ENCODE measurements around the gene C12orf56.
A peak's percentile ranks its signal among the peaks of the same experiment; 100 is the strongest.

Gene C12orf56

DNA sequence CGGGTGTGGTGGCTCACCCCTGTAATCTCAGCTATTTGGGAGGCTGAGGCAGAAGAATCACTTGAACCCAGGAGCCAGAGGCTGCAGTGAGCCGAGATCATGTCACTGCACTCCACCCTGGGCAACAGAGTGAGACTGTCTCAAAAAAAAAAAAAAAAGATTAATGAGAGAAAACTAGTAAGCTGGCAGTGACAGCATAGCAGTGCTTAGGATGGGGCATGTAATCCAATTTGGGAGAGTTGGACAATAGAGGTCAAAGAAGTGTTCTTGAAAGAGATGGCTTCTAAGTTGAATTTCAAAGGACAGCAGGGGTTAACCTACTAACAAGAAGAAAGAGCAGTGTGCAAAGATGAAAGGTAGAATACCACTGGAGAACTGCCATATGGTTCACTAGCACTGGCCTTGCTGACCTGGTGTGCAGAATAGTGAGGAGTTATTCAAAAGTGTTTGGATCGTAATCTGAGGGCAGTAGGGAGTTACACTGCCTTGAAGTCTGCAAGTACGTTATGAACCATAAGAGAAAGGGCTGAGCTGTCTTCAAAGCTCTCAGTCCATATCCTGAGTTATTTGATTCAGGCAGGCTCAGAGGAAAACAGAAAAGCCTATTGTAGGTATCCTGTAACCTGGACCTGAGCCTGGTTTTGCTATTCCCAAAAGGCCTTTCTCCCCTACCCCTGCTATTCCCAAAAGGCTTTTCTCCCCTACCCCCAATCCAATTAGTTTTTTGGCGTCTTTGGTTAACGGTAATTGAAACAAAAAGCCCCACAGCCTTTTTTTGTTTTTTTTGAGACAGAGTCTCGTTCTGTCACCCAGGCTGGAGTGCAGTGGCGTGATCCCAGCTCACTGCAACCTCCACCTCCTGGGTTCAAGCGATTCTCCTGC is 17.0 kb upstream of the C12orf56 start:
- Histone ChIP-seq H3K4me3 (ENCODE audit: low read depth, low read length) (no peak overlapping the region), H2BK120ac (ENCODE audit: insufficient read depth, low read length, poor library complexity) (no peak overlapping the region), H3K4ac (ENCODE audit: low read depth, low read length) (peak overlapping the region; percentile 90), H3K36me3 (ENCODE audit: control insufficient read depth in 1 of 2, insufficient read depth in 2 of 2, low read length in 2 of 2) (peaks cover 3 to 4% of the 10 kb centered on the region in 2 experiments), H3K23ac (ENCODE audit: low read length) (no peak overlapping the region), H4K91ac (ENCODE audit: low read depth, low read length) (no peak overlapping the region), H3K27me3 (ENCODE audit: insufficient read depth, low read length) (no peaks in the 10 kb centered on the region), H2BK12ac (ENCODE audit: low read length) (no peak overlapping the region), H3K4me2 (ENCODE audit: low read length) (no peak overlapping the region), H3K4me1 (ENCODE audit: control insufficient read depth in 1 of 2, insufficient read depth in 2 of 2, low read length in 2 of 2) (peaks cover 0 to 2% of the 10 kb centered on the region in 2 experiments), H2AK5ac (ENCODE audit: low read length) (no peak overlapping the region), H3K14ac (ENCODE audit: low read length) (no peak overlapping the region), H2AFZ (ENCODE audit: insufficient read depth, low read length, poor library complexity) (no peak overlapping the region), H3K27ac (ENCODE audit: low read depth, low read length) (no peak overlapping the region), H4K8ac (ENCODE audit: low read depth, low read length) (no peak overlapping the region), H3K18ac (ENCODE audit: low read length) (peak overlapping the region; percentile 43), H3K9me3 (ENCODE audit: insufficient read depth, low read depth, low read length) (no peaks in the 10 kb centered on the region), H3K9ac (ENCODE audit: low read length) (no peak overlapping the region), H4K12ac (ENCODE audit: low read depth, low read length) (no peak overlapping the region), H3K79me1 (ENCODE audit: low read length) (peaks cover 13% of the 10 kb centered on the region), H2BK5ac (ENCODE audit: low read depth, low read length, poor library complexity) (no peak overlapping the region), H3K79me2 (ENCODE audit: control insufficient read depth, insufficient read depth, low read length, poor library complexity) (peaks cover 15% of the 10 kb centered on the region)
- no CpG with 5 or more reads among the region's 9 CpGs for WGBS (ENCODE audit: extremely low coverage, insufficient coverage, insufficient read length)
- DNase-seq, result no peak

DNA sequence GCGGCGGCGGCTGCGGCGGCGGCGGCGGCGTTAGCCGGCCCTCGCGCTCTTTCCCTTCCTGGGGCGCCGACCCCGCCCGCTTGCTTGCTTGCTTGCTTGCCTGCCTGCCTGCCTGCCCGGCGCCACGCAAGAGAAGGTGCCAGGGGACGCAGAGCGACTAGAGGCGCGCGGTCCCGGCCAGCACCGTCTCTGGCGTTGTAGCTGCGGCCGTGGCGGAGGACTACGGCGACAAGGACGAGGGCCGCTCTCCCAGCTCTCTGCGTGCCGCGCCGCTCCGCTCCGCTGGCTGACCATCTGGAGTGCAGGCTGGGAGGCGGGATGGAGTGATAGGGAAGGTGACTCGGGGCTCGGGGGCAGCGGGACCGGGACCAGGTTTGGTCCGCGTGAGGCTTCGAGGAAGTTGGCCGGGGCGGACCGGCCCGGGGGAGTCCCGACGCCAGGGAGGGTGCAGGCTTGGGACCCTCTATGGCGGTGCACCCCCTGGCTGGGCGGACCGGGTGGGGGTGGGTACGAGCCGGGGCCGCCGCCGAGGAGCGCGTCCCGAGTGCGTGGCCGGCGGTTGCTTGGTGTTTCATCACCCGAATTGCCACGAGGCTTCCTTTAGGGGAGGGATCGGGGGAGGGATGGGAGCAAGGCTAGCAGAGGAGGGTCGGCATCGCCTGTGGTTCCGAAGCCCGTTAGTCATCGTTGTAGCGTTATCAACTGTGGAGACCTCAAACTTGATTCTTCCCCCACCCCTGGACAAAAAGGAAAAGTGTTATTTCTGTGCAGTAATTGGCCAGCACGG is 14.1 kb upstream of the C12orf56 start:
- Histone ChIP-seq H4K8ac (ENCODE audit: low read depth, low read length) (peak overlapping the region; percentile 91), H2BK5ac (ENCODE audit: low read depth, low read length, poor library complexity) (peak overlapping the region; percentile 98), H3K79me1 (ENCODE audit: low read length) (peaks cover 13% of the 10 kb centered on the region), H3K4ac (ENCODE audit: low read depth, low read length) (peak overlapping the region; percentile 72), H3K79me2 (ENCODE audit: control insufficient read depth, insufficient read depth, low read length, poor library complexity) (peaks cover 15% of the 10 kb centered on the region), H3K4me1 (ENCODE audit: control insufficient read depth in 1 of 2, insufficient read depth in 2 of 2, low read length in 2 of 2) (peaks cover 0 to 2% of the 10 kb centered on the region in 2 experiments), H2AK5ac (ENCODE audit: low read length) (peak overlapping the region; percentile 49), H2BK12ac (ENCODE audit: low read length) (peak overlapping the region; percentile 7), H4K91ac (ENCODE audit: low read depth, low read length) (peak overlapping the region; percentile 99), H3K4me2 (ENCODE audit: low read length) (peak overlapping the region; percentile 85), H3K27me3 (ENCODE audit: insufficient read depth, low read length) (no peaks in the 10 kb centered on the region), H3K23ac (ENCODE audit: low read length) (no peak overlapping the region), H2AFZ (ENCODE audit: insufficient read depth, low read length, poor library complexity) (peak overlapping the region; percentile 82), H3K9ac (ENCODE audit: low read length) (peak overlapping the region; percentile 89), H3K36me3 (ENCODE audit: control insufficient read depth in 1 of 2, insufficient read depth in 2 of 2, low read length in 2 of 2) (no peaks in the 10 kb centered on the region), H4K12ac (ENCODE audit: low read depth, low read length) (peak overlapping the region; percentile 78), H3K4me3 (ENCODE audit: low read depth, low read length) (peak overlapping the region; percentile 94), H3K14ac (ENCODE audit: low read length) (peak overlapping the region; percentile 95), H2BK120ac (ENCODE audit: insufficient read depth, low read length, poor library complexity) (peak overlapping the region; percentile 95), H3K18ac (ENCODE audit: low read length) (peak overlapping the region; percentile 96), H3K9me3 (ENCODE audit: insufficient read depth, low read depth, low read length) (no peaks in the 10 kb centered on the region), H3K27ac (ENCODE audit: low read depth, low read length) (peak overlapping the region; percentile 97)
- no CpG with 5 or more reads among the region's 78 CpGs for WGBS (ENCODE audit: extremely low coverage, insufficient coverage, insufficient read length)
- DNase-seq, result peak; percentile 38 to 65

GRCh38 chr12:64403707-64404469 is 13.3 kb upstream of the C12orf56 start, which contains the start of gene XPOT:
TSS of gene XPOT (plus strand) at chr12:64404392. CDS start at chr12:64410036, 5,644 bp downstream.
- Histone ChIP-seq H2BK120ac (ENCODE audit: insufficient read depth, low read length, poor library complexity) (peak within 1 kb of the TSS; percentile 95), H3K4ac (ENCODE audit: low read depth, low read length) (peak within 1 kb of the TSS; percentile 72), H2BK12ac (ENCODE audit: low read length) (peak within 1 kb of the TSS; percentile 50), H3K9me3 (ENCODE audit: insufficient read depth, low read depth, low read length) (no peaks in the 10 kb centered on the region), H2AFZ (ENCODE audit: insufficient read depth, low read length, poor library complexity) (peak within 1 kb of the TSS; percentile 91), H3K79me1 (ENCODE audit: low read length) (peaks cover 13% of the 10 kb centered on the region), H3K4me2 (ENCODE audit: low read length) (peak within 1 kb of the TSS; percentile 85), H2AK5ac (ENCODE audit: low read length) (peak within 1 kb of the TSS; percentile 49), H4K91ac (ENCODE audit: low read depth, low read length) (peak within 1 kb of the TSS; percentile 99), H3K4me3 (ENCODE audit: low read depth, low read length) (peak within 1 kb of the TSS; percentile 94), H2BK5ac (ENCODE audit: low read depth, low read length, poor library complexity) (peak within 1 kb of the TSS; percentile 98), H3K79me2 (ENCODE audit: control insufficient read depth, insufficient read depth, low read length, poor library complexity) (peaks cover 15% of the 10 kb centered on the region), H4K12ac (ENCODE audit: low read depth, low read length) (peak within 1 kb of the TSS; percentile 91), H3K27ac (ENCODE audit: low read depth, low read length) (peak within 1 kb of the TSS; percentile 97), H3K27me3 (ENCODE audit: insufficient read depth, low read length) (no peaks in the 10 kb centered on the region), H3K14ac (ENCODE audit: low read length) (peak within 1 kb of the TSS; percentile 95), H4K8ac (ENCODE audit: low read depth, low read length) (peak within 1 kb of the TSS; percentile 94), H3K4me1 (ENCODE audit: control insufficient read depth in 1 of 2, insufficient read depth in 2 of 2, low read length in 2 of 2) (peaks cover 0 to 2% of the 10 kb centered on the region in 2 experiments), H3K9ac (ENCODE audit: low read length) (peak within 1 kb of the TSS; percentile 89), H3K36me3 (ENCODE audit: control insufficient read depth in 1 of 2, insufficient read depth in 2 of 2, low read length in 2 of 2) (no peaks in the 10 kb centered on the region), H3K18ac (ENCODE audit: low read length) (peak within 1 kb of the TSS; percentile 96), H3K23ac (ENCODE audit: low read length) (no peak within 1 kb of the TSS)
- peak; percentile 99 for DNase-seq
- WGBS (ENCODE audit: extremely low coverage, insufficient coverage, insufficient read length), result no CpG with 5 or more reads among the region's 60 CpGs

DNA sequence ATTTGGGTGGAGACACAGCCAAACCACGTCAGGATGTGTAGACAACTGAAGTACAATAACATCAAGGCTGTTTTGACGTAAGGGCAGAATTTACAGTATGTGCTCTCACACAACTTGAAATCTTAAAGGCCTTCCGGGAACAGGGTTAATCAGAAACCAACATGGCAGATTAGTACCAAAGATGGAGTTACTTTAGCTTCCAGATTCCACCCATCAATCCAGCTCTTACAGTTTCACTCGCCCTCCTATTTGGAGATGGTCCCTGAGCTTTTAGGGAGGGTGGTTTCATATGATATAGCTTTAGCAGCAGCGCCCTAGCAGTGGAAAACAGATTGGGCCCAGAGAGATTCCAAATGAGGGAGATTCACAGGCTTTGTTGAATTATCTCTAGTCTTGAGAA is 11.6 kb upstream of the C12orf56 start:
- WGBS (ENCODE audit: extremely low coverage, insufficient coverage, insufficient read length), result no CpG with 5 or more reads among the region's 5 CpGs
- Histone ChIP-seq H2BK12ac (ENCODE audit: low read length) (no peak overlapping the region), H2AK5ac (ENCODE audit: low read length) (no peak overlapping the region), H3K4me1 (ENCODE audit: control insufficient read depth in 1 of 2, insufficient read depth in 2 of 2, low read length in 2 of 2) (no peaks in the 10 kb centered on the region), H3K27me3 (ENCODE audit: insufficient read depth, low read length) (no peaks in the 10 kb centered on the region), H3K79me1 (ENCODE audit: low read length) (peaks cover 13% of the 10 kb centered on the region), H4K12ac (ENCODE audit: low read depth, low read length) (no peak overlapping the region), H3K36me3 (ENCODE audit: control insufficient read depth in 1 of 2, insufficient read depth in 2 of 2, low read length in 2 of 2) (no peaks in the 10 kb centered on the region), H2BK120ac (ENCODE audit: insufficient read depth, low read length, poor library complexity) (no peak overlapping the region), H3K23ac (ENCODE audit: low read length) (no peak overlapping the region), H3K4me2 (ENCODE audit: low read length) (no peak overlapping the region), H3K18ac (ENCODE audit: low read length) (no peak overlapping the region), H3K4ac (ENCODE audit: low read depth, low read length) (no peak overlapping the region), H3K9ac (ENCODE audit: low read length) (no peak overlapping the region), H4K91ac (ENCODE audit: low read depth, low read length) (no peak overlapping the region), H3K79me2 (ENCODE audit: control insufficient read depth, insufficient read depth, low read length, poor library complexity) (peaks cover 12% of the 10 kb centered on the region), H3K14ac (ENCODE audit: low read length) (no peak overlapping the region), H4K8ac (ENCODE audit: low read depth, low read length) (no peak overlapping the region), H3K27ac (ENCODE audit: low read depth, low read length) (no peak overlapping the region), H2BK5ac (ENCODE audit: low read depth, low read length, poor library complexity) (no peak overlapping the region), H3K4me3 (ENCODE audit: low read depth, low read length) (no peak overlapping the region), H2AFZ (ENCODE audit: insufficient read depth, low read length, poor library complexity) (no peak overlapping the region), H3K9me3 (ENCODE audit: insufficient read depth, low read depth, low read length) (no peaks in the 10 kb centered on the region)
- no peak for DNase-seq
